T follicular helper cell (primary cell): Measurements from ENCODE around the gene IL17C.
A peak's percentile ranks its signal among the peaks of the same experiment; 100 is the strongest.

ENCODE experiments used
- DNase-seq: peaks from one replicate; pipeline ENCODE4 v3.0.0-alpha.2; 2020; ENCODE audit warnings: low read depth

IL17C gene

GRCh38 chr16:88645455-88645854, 7.1 kb downstream of the IL17C start:
- no peak for DNase-seq

- DNase-seq, result no peak
These were observed 7.6 kb downstream of the IL17C start for GRCh38 chr16:88645941-88646340.

GRCh38 chr16:88646345-88647034, 8.1 kb downstream of the IL17C start:
- no peak for DNase-seq

GRCh38 chr16:88647178-88648070, 9.1 kb downstream of the IL17C start:
- no peak for DNase-seq

- DNase-seq, result no peak
These were observed 11.0 kb downstream of the IL17C start for GRCh38 chr16:88649195-88649923.

GRCh38 chr16:88649924-88650748, 11.8 kb downstream of the IL17C start:
- no peak for DNase-seq

- peak; percentile 66 for DNase-seq
These were observed 12.4 kb downstream of the IL17C start, which contains the start of gene CYBA for GRCh38 chr16:88650749-88651275. Gene CYBA, minus strand, starts transcription at chr16:88651053. Its CDS starts 40 bp downstream, at chr16:88651013.

GRCh38 chr16:88651276-88651988, 13.1 kb downstream of the IL17C start:
- DNase-seq, result peak; percentile 41

GRCh38 chr16:88651989-88652761, 13.8 kb downstream of the IL17C start:
- DNase-seq, result no peak

- no peak for DNase-seq
These were observed 14.3 kb downstream of the IL17C start for GRCh38 chr16:88652762-88653063.

GRCh38 chr16:88653101-88653500, 14.7 kb downstream of the IL17C start:
- DNase-seq, result no peak

- no peak for DNase-seq
These were observed 15.4 kb downstream of the IL17C start for GRCh38 chr16:88653596-88654362.

- DNase-seq, result no peak
These were observed 16.1 kb downstream of the IL17C start for GRCh38 chr16:88654363-88655052.

GRCh38 chr16:88655053-88655732, 16.8 kb downstream of the IL17C start:
- DNase-seq, result no peak

GRCh38 chr16:88655733-88656281, 17.4 kb downstream of the IL17C start:
- no peak for DNase-seq

- DNase-seq, result no peak
These were observed 18.1 kb downstream of the IL17C start for GRCh38 chr16:88656291-88656980.

GRCh38 chr16:88657371-88657770, 19.0 kb downstream of the IL17C start:
- DNase-seq, result no peak
